Measurements from ENCODE around the gene ADAMTS17.
"Not testable (repeated sequence)": the region's sequence is repeated elsewhere in the genome, so short reads cannot be mapped to it uniquely, and the experiment has no call there.

Gene ADAMTS17

GRCh38 chr15:100341750-100342560 lies at the start of gene ADAMTS17:
Gene ADAMTS17, minus strand, starts transcription at chr15:100341975. Its CDS starts 76 bp downstream, at chr15:100341899.
- DNase-seq, result no peak

GRCh38 chr15:100385300-100386050 lies 43.7 kb upstream of the ADAMTS17 start:
- DNase-seq, result no peak

GRCh38 chr15:100384108-100384410 lies 42.3 kb upstream of the ADAMTS17 start:
- no peak for DNase-seq

- DNase-seq, result no peak
These were observed 41.7 kb upstream of the ADAMTS17 start for GRCh38 chr15:100383302-100384107.

GRCh38 chr15:100373942-100374341 lies 32.2 kb upstream of the ADAMTS17 start:
- no peak for DNase-seq

GRCh38 chr15:100373120-100373896 lies 31.5 kb upstream of the ADAMTS17 start:
- DNase-seq, result no peak

- no peak for DNase-seq
These were observed 31.0 kb upstream of the ADAMTS17 start for GRCh38 chr15:100372739-100373119.

- DNase-seq, result no peak
These were observed 13.6 kb upstream of the ADAMTS17 start for GRCh38 chr15:100355342-100355741.

GRCh38 chr15:100353449-100353848 lies 11.7 kb upstream of the ADAMTS17 start:
- no peak for DNase-seq

GRCh38 chr15:100350434-100351226 lies 8.9 kb upstream of the ADAMTS17 start:
- peak; percentile 51 for DNase-seq

- peak; percentile 69 for DNase-seq
These were observed 8.1 kb upstream of the ADAMTS17 start for GRCh38 chr15:100349696-100350433.

GRCh38 chr15:100349321-100349695 lies 7.5 kb upstream of the ADAMTS17 start:
- DNase-seq, result no peak

- DNase-seq, result no peak
These were observed 6.8 kb upstream of the ADAMTS17 start for GRCh38 chr15:100348578-100348977.

GRCh38 chr15:100346866-100347512 lies 5.2 kb upstream of the ADAMTS17 start:
- no peak for DNase-seq

GRCh38 chr15:100345438-100345837 lies 3.7 kb upstream of the ADAMTS17 start:
- DNase-seq, result no peak

- no peak for DNase-seq
These were observed 1.5 kb upstream of the ADAMTS17 start for GRCh38 chr15:100343251-100343650.

GRCh38 chr15:100341239-100341749 lies 481 bp downstream of the ADAMTS17 start:
- no peak for DNase-seq

- DNase-seq, result no peak
These were observed 995 bp downstream of the ADAMTS17 start for GRCh38 chr15:100340721-100341238.

GRCh38 chr15:100339999-100340398 lies 1.8 kb downstream of the ADAMTS17 start:
- no peak for DNase-seq

GRCh38 chr15:100339451-100339850 lies 2.3 kb downstream of the ADAMTS17 start:
- DNase-seq, result not testable (repeated sequence)
